ENCODE measurements around the gene MSI1. TPM values are rescaled to one million over a fixed set of nuclear protein-coding genes. Genes with fewer than 3 reads are reported as not detected.
A peak's percentile ranks its signal among the peaks of the same experiment; 100 is the strongest.

MSI1 gene
- total RNA-seq, 1 donor from 2014 or later, result 27.6 TPM

DNA sequence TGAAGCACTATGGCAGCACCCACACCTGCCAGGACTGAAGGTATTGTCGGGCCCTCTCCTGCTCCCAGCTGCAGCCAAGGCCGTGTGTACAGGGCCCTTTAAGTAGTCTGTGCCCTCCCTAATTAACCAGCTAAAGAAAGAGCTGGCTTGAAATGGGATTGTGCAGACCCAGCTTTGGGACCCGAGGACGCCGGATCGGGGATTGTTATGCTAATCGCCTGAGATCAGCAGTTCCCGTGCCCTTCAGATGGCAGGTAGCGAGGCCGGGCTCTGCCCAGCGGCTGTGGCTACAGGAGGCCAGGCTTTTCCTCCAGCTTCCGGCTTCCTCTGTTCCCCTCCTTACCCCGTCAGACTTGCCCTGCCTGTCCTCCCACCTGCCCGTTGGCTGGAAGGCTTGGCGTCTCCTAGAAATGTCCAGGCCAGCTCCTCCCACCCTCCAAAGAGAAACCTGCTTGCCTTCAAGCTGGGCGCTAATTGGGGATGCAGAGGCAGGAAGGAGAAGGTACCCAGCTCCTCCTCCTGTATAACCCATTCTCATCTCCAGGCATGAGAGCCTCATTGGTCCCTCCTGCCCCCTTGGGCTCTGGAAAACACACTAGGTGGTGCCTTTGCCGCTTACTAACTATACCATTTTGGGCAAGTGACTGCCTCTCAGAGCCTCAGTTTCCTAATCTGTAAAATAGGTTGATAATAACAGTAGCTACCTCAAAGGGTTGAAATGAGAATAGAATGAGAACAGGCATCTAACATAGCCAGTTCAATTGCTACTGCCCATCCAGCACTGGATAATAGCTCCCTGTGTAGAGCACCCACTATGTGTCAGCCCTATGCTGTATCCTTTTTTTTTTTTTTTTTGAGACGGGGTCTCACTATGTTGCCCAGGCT is 25.8 kb upstream of the MSI1 start:
- Mint-ChIP-seq H3K9me3 (ENCODE audit: unreplicated experiment) (no peaks in the 10 kb centered on the region), H3K36me3 (ENCODE audit: low read depth, unreplicated experiment) (no peaks in the 10 kb centered on the region), H3K4me3 (ENCODE audit: unreplicated experiment) (no peak overlapping the region), H3K4me1 (ENCODE audit: unreplicated experiment) (peaks cover 14% of the 10 kb centered on the region), H3K27ac (ENCODE audit: unreplicated experiment) (no peak overlapping the region), H3K27me3 (ENCODE audit: unreplicated experiment) (peaks cover 10% of the 10 kb centered on the region)
- no peak for TF ChIP-seq CTCF (IDR thresholded peaks at IDR 0.05; ENCODE audit: unreplicated experiment)
- DNase-seq (ENCODE audit: low spot score), result peak; percentile 22

- Mint-ChIP-seq H3K9me3 (ENCODE audit: unreplicated experiment) (no peaks in the 10 kb centered on the region), H3K4me1 (ENCODE audit: unreplicated experiment) (peaks cover 14% of the 10 kb centered on the region), H3K4me3 (ENCODE audit: unreplicated experiment) (no peak overlapping the region), H3K27ac (ENCODE audit: unreplicated experiment) (no peak overlapping the region), H3K36me3 (ENCODE audit: low read depth, unreplicated experiment) (no peaks in the 10 kb centered on the region), H3K27me3 (ENCODE audit: unreplicated experiment) (peaks cover 7% of the 10 kb centered on the region)
- no peak for DNase-seq (ENCODE audit: low spot score)
- TF ChIP-seq CTCF (IDR thresholded peaks at IDR 0.05; ENCODE audit: unreplicated experiment), result no peak
These were observed 21.7 kb upstream of the MSI1 start for GRCh38 chr12:120390540-120391120.

DNA sequence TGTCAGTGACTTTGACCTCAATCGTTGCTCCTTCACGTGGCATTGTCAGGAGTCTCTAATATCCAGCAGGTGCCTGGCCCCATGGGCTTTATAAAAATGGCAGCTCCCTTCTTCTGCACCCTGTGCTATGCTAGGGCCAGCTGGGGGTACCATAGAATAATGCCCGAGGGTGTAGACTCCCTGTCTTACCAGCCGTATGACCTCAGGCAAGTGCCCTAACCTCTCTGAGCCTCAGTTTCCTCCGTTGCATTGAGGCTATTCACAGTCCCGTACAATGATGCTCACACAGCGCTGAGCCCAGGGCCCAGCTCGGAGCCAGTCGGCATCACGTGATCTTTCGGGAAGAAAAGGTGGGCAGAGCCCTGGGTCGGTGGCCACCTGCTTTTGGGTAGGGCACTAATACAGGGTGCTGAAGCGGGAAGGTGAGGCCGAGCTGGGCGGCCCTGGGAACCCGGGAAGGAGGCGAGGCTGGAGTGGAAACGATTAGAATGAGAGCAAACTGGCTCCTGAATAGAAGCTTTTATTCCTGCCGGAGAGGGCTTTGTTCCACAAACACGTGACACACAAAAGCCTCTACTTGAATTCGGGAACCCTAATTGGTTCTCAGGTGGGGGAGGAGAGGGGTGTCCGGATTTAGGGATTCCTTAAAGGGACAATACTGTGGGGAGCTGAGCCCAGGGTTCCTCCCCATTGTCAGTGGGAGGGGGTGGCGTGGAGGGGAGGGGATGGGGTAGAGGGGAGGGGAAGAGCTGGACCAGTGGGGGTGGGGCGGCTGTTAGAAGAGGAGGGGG is 19.9 kb upstream of the MSI1 start:
- peaks cover 5% of the 10 kb centered on the region for H3K27me3 Mint-ChIP-seq (ENCODE audit: unreplicated experiment)
- H3K27ac Mint-ChIP-seq (ENCODE audit: unreplicated experiment), result no peak overlapping the region
- peaks cover 5% of the 10 kb centered on the region for H3K4me1 Mint-ChIP-seq (ENCODE audit: unreplicated experiment)
- no peak overlapping the region for H3K4me3 Mint-ChIP-seq (ENCODE audit: unreplicated experiment)
- H3K9me3 Mint-ChIP-seq (ENCODE audit: unreplicated experiment), result no peaks in the 10 kb centered on the region
- TF ChIP-seq CTCF (IDR thresholded peaks at IDR 0.05; ENCODE audit: unreplicated experiment), result no peak
- no peak for DNase-seq (ENCODE audit: low spot score)
- no peaks in the 10 kb centered on the region for H3K36me3 Mint-ChIP-seq (ENCODE audit: low read depth, unreplicated experiment)

GRCh38 chr12:120381752-120382419 is 12.9 kb upstream of the MSI1 start:
- no peak for TF ChIP-seq CTCF (IDR thresholded peaks at IDR 0.05; ENCODE audit: unreplicated experiment)
- H3K4me1 Mint-ChIP-seq (ENCODE audit: unreplicated experiment), result no peaks in the 10 kb centered on the region
- no peaks in the 10 kb centered on the region for H3K36me3 Mint-ChIP-seq (ENCODE audit: low read depth, unreplicated experiment)
- H3K27me3 Mint-ChIP-seq (ENCODE audit: unreplicated experiment), result peaks cover 3% of the 10 kb centered on the region
- DNase-seq (ENCODE audit: low spot score), result no peak
- no peak overlapping the region for H3K27ac Mint-ChIP-seq (ENCODE audit: unreplicated experiment)
- H3K4me3 Mint-ChIP-seq (ENCODE audit: unreplicated experiment), result no peak overlapping the region
- H3K9me3 Mint-ChIP-seq (ENCODE audit: unreplicated experiment), result no peaks in the 10 kb centered on the region

Measured in endothelial cell (in vitro differentiated cells).